Chondrocyte (in vitro differentiated cells): ENCODE data around the gene RASSF7. TPM values are rescaled to one million over a fixed set of nuclear protein-coding genes. Genes with fewer than 3 reads are reported as not detected.

Source experiments
- DNase-seq: peaks from one replicate; pipeline ENCODE4 v3.0.0; 2021; ENCODE audit warnings: mixed read lengths, low spot score
- H3K27ac Mint-ChIP-seq: one replicate; pipeline ENCODE4 v1.8.0; 2021; ENCODE audit warnings: mild to moderate bottlenecking, moderate library complexity, mixed read lengths; ENCODE audit not compliant: unreplicated experiment
- H3K27me3 Mint-ChIP-seq: 2 replicates; pipeline ENCODE4 v1.8.0; 2021; ENCODE audit warnings: low read depth, mixed read lengths
- H3K36me3 Mint-ChIP-seq: 2 replicates; pipeline ENCODE4 v1.8.0; 2021; ENCODE audit warnings: low read depth, mixed read lengths
- H3K4me1 Mint-ChIP-seq: 2 replicates; pipeline ENCODE4 v1.8.0; 2021; ENCODE audit warnings: low read depth, mild to moderate bottlenecking, mixed read lengths
- H3K4me3 Mint-ChIP-seq: one replicate; pipeline ENCODE4 v1.8.0; 2021; ENCODE audit warnings: mild to moderate bottlenecking, moderate library complexity, mixed read lengths; ENCODE audit not compliant: unreplicated experiment
- H3K9me3 Mint-ChIP-seq: 2 replicates; pipeline ENCODE4 v1.8.0; 2021; ENCODE audit warnings: low read depth, mixed read lengths
- total RNA-seq: library from RNA; stranded (reverse); gene quantifications from 3 replicates; pipeline ENCODE4 v1.2.1, GENCODE V29; 2021
- TF ChIP-seq, protein P1 (sequence below): fragments of 200-600 bp; sonication (generic); IDR thresholded peaks from 2 replicates; pipeline ENCODE4 v1.5.0; 2021; ENCODE audit warnings: antibody characterized with exemption, mild to moderate bottlenecking, moderate library complexity

Gene RASSF7
- total RNA-seq, 1 donor from 2014 or later, result 28.7 TPM

DNA sequence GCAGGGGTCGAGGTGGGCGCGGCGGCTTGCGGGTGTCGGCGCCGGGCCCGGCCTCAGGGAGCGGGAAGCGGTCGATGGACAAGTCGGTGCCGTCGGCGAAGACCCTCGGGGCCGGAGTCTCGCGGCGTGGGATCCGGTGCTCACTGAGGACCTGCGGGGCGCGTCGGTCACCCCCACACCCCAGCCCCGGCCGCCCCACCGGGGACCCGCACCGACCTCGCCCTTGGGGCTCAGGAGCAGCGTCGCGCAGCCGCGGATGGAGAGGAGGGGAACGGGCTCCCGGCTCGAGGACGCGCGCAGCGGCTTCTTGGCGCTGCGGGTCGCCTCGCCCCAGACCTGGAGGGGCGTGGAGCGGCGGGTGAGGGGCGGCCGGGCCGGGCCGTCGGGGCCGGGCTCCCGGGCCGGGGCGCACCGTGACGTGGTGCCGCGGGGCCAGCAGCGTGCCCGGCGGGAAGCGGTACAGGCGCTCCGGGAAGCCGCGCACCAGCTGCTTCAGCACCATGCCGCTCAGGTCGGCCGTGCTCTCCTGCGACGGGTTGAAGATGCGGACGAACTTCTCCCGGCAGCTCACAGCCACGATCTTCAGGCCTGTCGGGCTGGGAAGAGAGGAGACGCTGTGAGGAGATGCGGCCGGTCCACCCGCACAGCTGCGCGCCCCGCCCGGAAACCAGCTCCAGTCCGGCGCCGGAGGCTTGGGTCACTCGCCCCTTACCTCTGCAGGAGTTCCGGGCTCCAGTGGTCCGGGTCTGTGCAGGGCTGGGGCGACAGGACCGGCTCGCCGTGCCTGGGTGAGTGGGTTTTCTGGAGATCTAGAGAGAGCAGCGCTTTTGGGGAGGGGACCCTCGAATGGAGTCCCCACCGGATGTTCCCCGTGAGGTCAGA is 4.7 kb upstream of the RASSF7 start:
- Mint-ChIP-seq H3K4me1 (peaks cover 5% of the 10 kb centered on the region), H3K27me3 (peaks cover 8% of the 10 kb centered on the region), H3K9me3 (no peaks in the 10 kb centered on the region), H3K36me3 (peaks cover 3% of the 10 kb centered on the region), H3K27ac (no peak overlapping the region), H3K4me3 (no peak overlapping the region)
- TF ChIP-seq, protein P1, sequence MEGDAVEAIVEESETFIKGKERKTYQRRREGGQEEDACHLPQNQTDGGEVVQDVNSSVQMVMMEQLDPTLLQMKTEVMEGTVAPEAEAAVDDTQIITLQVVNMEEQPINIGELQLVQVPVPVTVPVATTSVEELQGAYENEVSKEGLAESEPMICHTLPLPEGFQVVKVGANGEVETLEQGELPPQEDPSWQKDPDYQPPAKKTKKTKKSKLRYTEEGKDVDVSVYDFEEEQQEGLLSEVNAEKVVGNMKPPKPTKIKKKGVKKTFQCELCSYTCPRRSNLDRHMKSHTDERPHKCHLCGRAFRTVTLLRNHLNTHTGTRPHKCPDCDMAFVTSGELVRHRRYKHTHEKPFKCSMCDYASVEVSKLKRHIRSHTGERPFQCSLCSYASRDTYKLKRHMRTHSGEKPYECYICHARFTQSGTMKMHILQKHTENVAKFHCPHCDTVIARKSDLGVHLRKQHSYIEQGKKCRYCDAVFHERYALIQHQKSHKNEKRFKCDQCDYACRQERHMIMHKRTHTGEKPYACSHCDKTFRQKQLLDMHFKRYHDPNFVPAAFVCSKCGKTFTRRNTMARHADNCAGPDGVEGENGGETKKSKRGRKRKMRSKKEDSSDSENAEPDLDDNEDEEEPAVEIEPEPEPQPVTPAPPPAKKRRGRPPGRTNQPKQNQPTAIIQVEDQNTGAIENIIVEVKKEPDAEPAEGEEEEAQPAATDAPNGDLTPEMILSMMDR, result no peak
- no peak for DNase-seq

GRCh38 chr11:556662-557256 is 4.0 kb upstream of the RASSF7 start:
- Mint-ChIP-seq H3K4me3 (no peak overlapping the region), H3K36me3 (peaks cover 3% of the 10 kb centered on the region), H3K27ac (no peak overlapping the region), H3K4me1 (peaks cover 10% of the 10 kb centered on the region), H3K9me3 (no peaks in the 10 kb centered on the region), H3K27me3 (peaks cover 8% of the 10 kb centered on the region)
- TF ChIP-seq, protein P1, result no peak
- no peak for DNase-seq

DNA sequence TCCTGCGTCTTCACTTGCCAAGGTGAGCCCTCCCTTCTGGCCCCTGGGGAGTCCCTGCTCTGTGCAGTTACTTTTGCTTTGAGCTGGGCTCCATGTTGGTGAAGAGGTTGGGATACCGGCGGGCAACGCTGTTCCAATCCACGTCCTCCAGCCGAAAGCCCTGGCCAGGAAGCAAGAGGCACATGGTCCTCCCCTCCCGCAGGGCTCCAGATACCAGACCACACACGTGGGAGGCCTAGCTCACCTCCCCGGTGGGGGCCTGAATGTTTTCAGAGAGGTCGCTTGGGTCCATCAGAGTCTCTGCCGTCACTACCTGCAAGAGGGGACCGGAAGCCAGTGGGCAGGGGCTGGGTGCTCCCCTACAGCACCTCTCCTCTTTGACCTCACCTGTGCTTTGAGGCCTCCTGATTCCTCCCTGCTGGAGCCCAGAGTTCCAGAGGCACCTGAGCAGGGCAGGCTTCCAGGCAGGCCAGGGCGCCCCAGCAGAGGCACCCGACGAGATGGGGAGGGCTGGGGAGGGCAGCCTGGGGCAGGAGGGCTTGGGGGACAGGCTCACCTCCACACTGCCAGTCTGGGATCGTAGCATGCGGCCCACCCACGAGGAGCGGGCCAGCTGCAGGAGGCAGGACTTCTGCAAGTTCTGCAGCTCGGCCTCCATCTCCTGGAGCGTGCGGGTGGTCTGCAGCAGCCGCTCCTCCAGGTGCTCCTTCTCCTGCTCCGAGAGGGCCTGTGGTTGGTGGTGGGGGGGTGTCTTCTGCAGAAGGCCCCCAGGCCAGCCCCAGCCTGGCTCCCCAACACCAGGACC is 3.2 kb upstream of the RASSF7 start:
- peaks cover 8% of the 10 kb centered on the region for H3K27me3 Mint-ChIP-seq

DNA sequence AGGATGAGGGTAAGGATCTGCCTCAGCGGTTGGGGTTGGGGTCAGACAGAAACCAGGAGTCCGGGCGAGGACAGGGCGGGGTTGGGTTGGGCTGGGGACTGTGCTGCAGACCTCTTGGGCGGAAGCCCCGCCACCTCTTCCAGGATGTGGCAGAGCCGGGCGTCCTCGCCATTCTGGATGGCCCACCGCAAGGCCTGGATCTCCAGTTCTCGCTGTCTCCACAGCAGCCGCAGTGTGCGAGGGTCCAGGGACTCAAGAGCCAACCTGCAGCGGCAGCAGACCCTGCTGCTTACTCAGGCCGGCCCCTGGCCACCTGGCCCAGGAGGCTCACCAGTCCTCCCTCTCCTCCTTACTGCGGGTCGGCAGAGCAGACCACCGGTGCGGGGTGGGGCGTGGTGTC is 2.3 kb upstream of the RASSF7 start:
- no peak overlapping the region for H3K4me3 Mint-ChIP-seq
- no peak for DNase-seq
- H3K27me3 Mint-ChIP-seq, result peaks cover 8% of the 10 kb centered on the region
- H3K36me3 Mint-ChIP-seq, result no peaks in the 10 kb centered on the region
- no peak overlapping the region for H3K27ac Mint-ChIP-seq
- peaks cover 12% of the 10 kb centered on the region for H3K4me1 Mint-ChIP-seq
- TF ChIP-seq, protein P1, result no peak
- H3K9me3 Mint-ChIP-seq, result no peaks in the 10 kb centered on the region

More for the DNA sequence above, 3.2 kb upstream of the RASSF7 start:
- no peak overlapping the region for H3K27ac Mint-ChIP-seq
- TF ChIP-seq, protein P1, result no peak
- H3K9me3 Mint-ChIP-seq, result no peaks in the 10 kb centered on the region
- peaks cover 12% of the 10 kb centered on the region for H3K4me1 Mint-ChIP-seq
- H3K4me3 Mint-ChIP-seq, result no peak overlapping the region
- no peak for DNase-seq
- peaks cover 3% of the 10 kb centered on the region for H3K36me3 Mint-ChIP-seq

GRCh38 chr11:559020-559620 is 1.6 kb upstream of the RASSF7 start:
- H3K27me3 Mint-ChIP-seq, result peaks cover 8% of the 10 kb centered on the region
- peaks cover 12% of the 10 kb centered on the region for H3K4me1 Mint-ChIP-seq
- no peak for DNase-seq
- TF ChIP-seq, protein P1, result no peak
- H3K27ac Mint-ChIP-seq, result no peak overlapping the region
- H3K4me3 Mint-ChIP-seq, result no peak overlapping the region
- no peaks in the 10 kb centered on the region for H3K36me3 Mint-ChIP-seq
- H3K9me3 Mint-ChIP-seq, result no peaks in the 10 kb centered on the region
